GM12878 (cell line): Measurements from ENCODE around the gene STXBP4. TPM values are rescaled to one million over a fixed set of nuclear protein-coding genes. Genes with fewer than 3 reads are reported as not detected.

ENCODE experiments used
- ATAC-seq: fragments of 200-7000 bp; cut with Tn5 transposase; 3 replicates; pipeline ENCODE4 v1.9.1; 2020; ENCODE audit warnings: mild to moderate bottlenecking, moderate library complexity
- BruUV-seq: library from RNA; stranded (reverse); fragments of 400-500 nt; replicated peaks from 2 replicates; lab custom pipeline; 2021; lab: Mats Ljungman, UMichigan
- CTCF ChIA-PET: fragments of 300-600 bp; sonication (Branson Sonifier 250); formaldehyde crosslinking; extraction: SDS; loops from one replicate; lab custom pipeline; 2021; ENCODE audit warnings: inconsistent platforms; lab: Yijun Ruan, JAX
- POLR2A ChIA-PET: fragments of 350-600 bp; formaldehyde crosslinking; extraction: SDS; loops from one replicate; lab custom pipeline; 2021; ENCODE audit warnings: inconsistent platforms; lab: Charles Lee
- RAD21 ChIA-PET: fragments of 300-600 bp; sonication (Branson Sonifier 250); formaldehyde crosslinking; loops from one replicate; lab custom pipeline; 2023; ENCODE audit warnings: antibody characterized with exemption; ENCODE audit not compliant: unreplicated experiment; lab: Charles Lee
- SMC1A ChIA-PET: fragments of 300-600 bp; sonication (Branson Sonifier 250); formaldehyde crosslinking; loops from one replicate; lab custom pipeline; 2023; ENCODE audit not compliant: unreplicated experiment, uncharacterized antibody; lab: Charles Lee
- DNase-seq: peaks from one replicate; pipeline ENCODE4 v3.0.0-alpha.2; 2011; ENCODE audit warnings: low read depth, low spot score
- FAIRE-seq: peaks from 3 replicates; lab custom pipeline; 2011; peaks lifted over from hg19 to GRCh38; lab: Jason Lieb, UNC
- H2AFZ ChIP-seq: 2 replicates; pipeline ENCODE4 v1.6.0; 2011; ENCODE audit warnings: low read depth, low read length, control low read depth; ENCODE audit not compliant: control insufficient read depth
- H3K27ac ChIP-seq: 2 replicates; pipeline ENCODE4 v1.5.1; 2011; ENCODE audit warnings: control low read depth; ENCODE audit not compliant: control insufficient read depth, insufficient read depth
- H3K27me3 ChIP-seq, 2 experiments: replicated peaks in 1 of 2; 2 replicates each; pipeline versions ENCODE4 v1.6.0 to v1.6.1; 2011; ENCODE audit warnings: low read length in 1 of 2; ENCODE audit not compliant: control insufficient read depth in 2 of 2, insufficient read depth in 2 of 2
- H3K36me3 ChIP-seq, 2 experiments: 2 replicates each; pipeline ENCODE4 v1.5.1; 2011; ENCODE audit warnings: low read length in 1 of 2; ENCODE audit not compliant: control insufficient read depth in 2 of 2, insufficient read depth in 2 of 2
- H3K4me1 ChIP-seq: 2 replicates; pipeline ENCODE4 v1.6.1; 2011; ENCODE audit warnings: mild to moderate bottlenecking, low read length, moderate library complexity, mixed read lengths; ENCODE audit not compliant: control insufficient read depth, insufficient read depth
- H3K4me2 ChIP-seq: 2 replicates; pipeline ENCODE4 v1.6.0; 2011; ENCODE audit warnings: control low read depth; ENCODE audit not compliant: control insufficient read depth, insufficient read depth
- H3K4me3 ChIP-seq: fragments of 200-600 bp; sonication (generic); 2 replicates; pipeline ENCODE4 v1.5.1; 2016
- H3K79me2 ChIP-seq: 2 replicates; pipeline ENCODE4 v1.6.0; 2011; ENCODE audit warnings: low read length; ENCODE audit not compliant: control insufficient read depth, insufficient read depth
- H3K9ac ChIP-seq: 2 replicates; pipeline ENCODE4 v1.8.0; 2011; ENCODE audit warnings: low read length, control low read depth, mixed read lengths; ENCODE audit not compliant: control insufficient read depth, insufficient read depth
- H3K9me3 ChIP-seq: replicated peaks from 3 replicates; pipeline ENCODE4 v1.5.1; 2011; ENCODE audit warnings: mild to moderate bottlenecking, low read length; ENCODE audit not compliant: control insufficient read depth, insufficient read depth
- H4K20me1 ChIP-seq: 2 replicates; pipeline ENCODE4 v1.6.0; 2011; ENCODE audit not compliant: control insufficient read depth, insufficient read depth
- ATF7 ChIP-seq: fragments of 450-650 bp; IDR thresholded peaks from 2 replicates; pipeline ENCODE4 v1.6.1; 2016; ENCODE audit warnings: low read depth, mild to moderate bottlenecking
- BMI1 ChIP-seq: fragments of 450-650 bp; IDR thresholded peaks from 2 replicates; pipeline ENCODE4 v1.6.1; 2016; ENCODE audit warnings: mild to moderate bottlenecking, moderate library complexity, borderline replicate concordance
- HCFC1 ChIP-seq: fragments of 150-350 bp; IDR thresholded peaks from 2 replicates; pipeline ENCODE4 v1.6.1; 2014; ENCODE audit warnings: low read length
- HDGF ChIP-seq: fragments of 450-650 bp; IDR thresholded peaks from 2 replicates; pipeline ENCODE4 v1.6.1; 2016; ENCODE audit warnings: antibody characterized with exemption
- MEF2B ChIP-seq: fragments of 450-650 bp; IDR thresholded peaks from 2 replicates; pipeline ENCODE4 v1.6.1; 2018; ENCODE audit warnings: mild to moderate bottlenecking, moderate library complexity; ENCODE audit not compliant: partially characterized antibody, poor library complexity, severe bottlenecking
- MTA2 ChIP-seq: fragments of 450-650 bp; IDR thresholded peaks from 2 replicates; pipeline ENCODE4 v1.6.1; 2016; ENCODE audit warnings: low read depth, mild to moderate bottlenecking, moderate library complexity
- NFYA ChIP-seq: IDR thresholded peaks from 2 replicates; pipeline ENCODE4 v1.6.1; 2011; ENCODE audit warnings: low read depth, mild to moderate bottlenecking, low read length, improper control_type of control experiment, borderline replicate concordance
- PML ChIP-seq: IDR thresholded peaks from 2 replicates; pipeline ENCODE4 v1.6.1; 2012; ENCODE audit warnings: low read length, inconsistent platforms
- RFX5 ChIP-seq: IDR thresholded peaks from 2 replicates; pipeline ENCODE4 v1.6.1; 2011; ENCODE audit warnings: low read depth, low read length, improper control_type of control experiment
- ZNF207 ChIP-seq: fragments of 450-650 bp; IDR thresholded peaks from 2 replicates; pipeline ENCODE4 v1.6.1; 2014; ENCODE audit warnings: antibody characterized with exemption, mild to moderate bottlenecking, borderline replicate concordance
- WGBS: methylation state at CpG from one replicate; pipeline ENCODE4 v1.1.6; 2016; ENCODE audit warnings: low lambda C conversion rate; ENCODE audit not compliant: insufficient replicate concordance, insufficient coverage; ENCODE audit errors: missing lambda C conversion rate; 5-methylcytosine and 5-hydroxymethylcytosine counted together
- in situ Hi-C: fragments of 300-500 bp; cut with MboI; formaldehyde crosslinking; loops from 9 replicates; pipeline ENCODE4 v1.14.3; 2018; ENCODE audit warnings: mixed read lengths
- intact Hi-C: fragments of 100-400 bp; cut with micrococcal nuclease; formaldehyde crosslinking; loops from one replicate; pipeline ENCODE4 v1.14.2; 2022; ENCODE audit not compliant: unreplicated experiment
- polyA plus RNA-seq, 11 experiments: library from polyadenylated mRNA; depleted of rRNA in 4 of 11; unstranded in 6 of 11; stranded (reverse) in 5 of 11; fragments of >200 nt; fragmentation: Nextera tagmentation in 4 of 11; fragmentation: Illumina TruSeq in 1 of 11; extraction: Ambion mirVana in 4 of 11; extraction: Trizol in 1 of 11; gene quantifications; 1 replicate in 1 of 11; 2 replicates in 10 of 11; pipeline versions ENCODE4 v1.2.1 to v1.2.3, GENCODE V29; 2011 to 2016; ENCODE audit warnings: inconsistent platforms in 2 of 11, missing spikeins in 2 of 11, low read depth in 1 of 11
- total RNA-seq, 4 experiments: library from RNA; depleted of rRNA in 3 of 4; stranded (reverse); fragments of >200 nt in 3 of 4; fragmentation: Illumina TruSeq in 1 of 4; extraction: Trizol in 1 of 4; gene quantifications; 2 replicates each; pipeline versions ENCODE4 v1.2.1 to v1.2.3, GENCODE V29; 2013 to 2021
- TF ChIP-seq, protein P1 (sequence below): IDR thresholded peaks from 2 replicates; pipeline ENCODE4 v1.6.1; 2011; ENCODE audit warnings: low read depth, low read length, improper control_type of control experiment, borderline replicate concordance
- TF ChIP-seq, protein P2 (sequence below): IDR thresholded peaks from 2 replicates; pipeline ENCODE4 v1.6.1; 2011; ENCODE audit warnings: borderline replicate concordance, low read depth, mild to moderate bottlenecking, moderate library complexity, mixed read lengths, low read length; ENCODE audit not compliant: insufficient read depth; ENCODE audit errors: extremely low read length
- TF ChIP-seq, protein P3 (sequence below): fragments of 150-350 bp; IDR thresholded peaks from 2 replicates; pipeline ENCODE4 v1.6.1; 2014; ENCODE audit warnings: mild to moderate bottlenecking, low read depth, low read length

STXBP4 gene
- total and polyA plus RNA-seq, 10 of the 15 experiments (the other 5 are each of a cell fraction or from before 2014, with no cell fraction given) = 4.3 to 11.0 (median 6.7) TPM

DNA sequence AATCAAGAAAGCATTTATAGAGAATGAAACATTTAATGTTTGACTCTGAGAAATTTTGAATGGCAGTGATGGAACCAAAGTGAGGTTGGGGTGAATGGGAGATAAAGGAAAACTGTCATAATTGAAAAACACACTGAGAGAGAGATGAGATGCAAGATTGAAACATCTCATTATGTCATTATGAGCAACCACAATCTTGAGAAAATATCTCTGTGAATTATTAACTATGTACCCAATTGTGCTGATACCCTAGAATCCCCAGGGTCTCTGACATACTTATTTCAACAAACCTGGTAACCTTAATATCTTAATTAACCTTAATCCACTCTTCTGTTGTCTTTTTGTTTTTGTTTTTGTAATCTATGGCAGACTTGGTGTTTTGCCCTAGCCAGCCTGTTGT lies 152.7 kb downstream of the STXBP4 start:
- ChIA-PET SMC1A (interaction anchor here (0.7 to 1.9 kb wide), 5 partner anchors 13 to 31 kb away, joined by 3 to 7 read pairs (median 3); no protein-coding TSS in a partner anchor), POLR2A (no interaction called here)
- no peak for FAIRE-seq

DNA sequence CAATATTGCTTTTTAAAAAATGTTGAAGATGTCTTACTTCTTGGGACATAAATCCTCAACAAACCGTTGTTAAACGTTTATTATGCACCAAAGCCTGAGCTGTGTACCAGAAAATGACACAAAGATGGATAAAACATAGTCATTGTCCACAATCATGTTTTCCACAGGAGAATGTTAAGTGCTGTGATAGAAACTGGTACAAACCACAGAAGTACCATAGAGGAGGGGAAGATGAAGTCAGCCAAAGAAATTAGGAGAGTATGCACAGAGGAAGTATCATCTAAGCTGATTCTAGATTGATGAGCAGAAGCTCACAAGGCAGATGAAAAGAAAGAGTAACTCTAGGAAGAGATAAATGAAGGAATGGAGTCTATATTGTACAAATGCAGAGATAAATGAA lies 153.5 kb downstream of the STXBP4 start:
- no peaks in the 10 kb centered on the region for H4K20me1 ChIP-seq
- RAD21 ChIA-PET = no interaction called here
- CTCF ChIA-PET = interaction anchor here (0.5 kb wide), 1 partner anchor 297 kb away, joined by 3 read pairs; no protein-coding TSS in a partner anchor
- H3K27ac ChIP-seq = no peak overlapping the region
- no peak overlapping the region for H3K4me2 ChIP-seq
- SMC1A ChIA-PET = interaction anchor here (0.6 to 0.7 kb wide), 2 partner anchors 32 to 1149 kb away, joined by 3 read pairs; no protein-coding TSS in a partner anchor
- no peak for DNase-seq
- no peak overlapping the region for H3K9ac ChIP-seq
- H3K4me1 ChIP-seq = no peaks in the 10 kb centered on the region
- 57% methylated on average over 2 of the region's 2 CpGs for WGBS
- no peaks in the 10 kb centered on the region for H3K79me2 ChIP-seq
- no peak overlapping the region for H3K4me3 ChIP-seq
- ATAC-seq = peak; percentile 33; the same call in 1 of the 3 replicates
- no peak overlapping the region for H2AFZ ChIP-seq
- TF ChIP-seq PML = no peak
- TF ChIP-seq, protein P1, sequence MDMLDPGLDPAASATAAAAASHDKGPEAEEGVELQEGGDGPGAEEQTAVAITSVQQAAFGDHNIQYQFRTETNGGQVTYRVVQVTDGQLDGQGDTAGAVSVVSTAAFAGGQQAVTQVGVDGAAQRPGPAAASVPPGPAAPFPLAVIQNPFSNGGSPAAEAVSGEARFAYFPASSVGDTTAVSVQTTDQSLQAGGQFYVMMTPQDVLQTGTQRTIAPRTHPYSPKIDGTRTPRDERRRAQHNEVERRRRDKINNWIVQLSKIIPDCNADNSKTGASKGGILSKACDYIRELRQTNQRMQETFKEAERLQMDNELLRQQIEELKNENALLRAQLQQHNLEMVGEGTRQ = no peak
- TF ChIP-seq RFX5 = no peak
- TF ChIP-seq BMI1 = no peak
- no peak for TF ChIP-seq ZNF207
- TF ChIP-seq, protein P2, sequence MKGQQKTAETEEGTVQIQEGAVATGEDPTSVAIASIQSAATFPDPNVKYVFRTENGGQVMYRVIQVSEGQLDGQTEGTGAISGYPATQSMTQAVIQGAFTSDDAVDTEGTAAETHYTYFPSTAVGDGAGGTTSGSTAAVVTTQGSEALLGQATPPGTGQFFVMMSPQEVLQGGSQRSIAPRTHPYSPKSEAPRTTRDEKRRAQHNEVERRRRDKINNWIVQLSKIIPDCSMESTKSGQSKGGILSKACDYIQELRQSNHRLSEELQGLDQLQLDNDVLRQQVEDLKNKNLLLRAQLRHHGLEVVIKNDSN = no peak
- no peak for TF ChIP-seq NFYA
- no peak for TF ChIP-seq HCFC1
- TF ChIP-seq, protein P3, sequence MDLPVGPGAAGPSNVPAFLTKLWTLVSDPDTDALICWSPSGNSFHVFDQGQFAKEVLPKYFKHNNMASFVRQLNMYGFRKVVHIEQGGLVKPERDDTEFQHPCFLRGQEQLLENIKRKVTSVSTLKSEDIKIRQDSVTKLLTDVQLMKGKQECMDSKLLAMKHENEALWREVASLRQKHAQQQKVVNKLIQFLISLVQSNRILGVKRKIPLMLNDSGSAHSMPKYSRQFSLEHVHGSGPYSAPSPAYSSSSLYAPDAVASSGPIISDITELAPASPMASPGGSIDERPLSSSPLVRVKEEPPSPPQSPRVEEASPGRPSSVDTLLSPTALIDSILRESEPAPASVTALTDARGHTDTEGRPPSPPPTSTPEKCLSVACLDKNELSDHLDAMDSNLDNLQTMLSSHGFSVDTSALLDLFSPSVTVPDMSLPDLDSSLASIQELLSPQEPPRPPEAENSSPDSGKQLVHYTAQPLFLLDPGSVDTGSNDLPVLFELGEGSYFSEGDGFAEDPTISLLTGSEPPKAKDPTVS = no peak
- no peaks in the 10 kb centered on the region for H3K27me3 ChIP-seq
- BruUV-seq = no TSS peak
- POLR2A ChIA-PET = no interaction called here
- in situ Hi-C loops (no loop called here), intact Hi-C loops (no loop called here)
- H3K36me3 ChIP-seq = no peaks in the 10 kb centered on the region
- no peak for FAIRE-seq
- H3K9me3 ChIP-seq = no peaks in the 10 kb centered on the region

More for the DNA sequence above, 152.7 kb downstream of the STXBP4 start:
- H3K79me2 ChIP-seq = no peaks in the 10 kb centered on the region
- intact Hi-C loops (no loop called here), in situ Hi-C loops (no loop called here)
- H2AFZ ChIP-seq = no peak overlapping the region
- CTCF ChIA-PET = no interaction called here
- H3K4me3 ChIP-seq = no peak overlapping the region
- no peak overlapping the region for H3K27ac ChIP-seq
- no peaks in the 10 kb centered on the region for H4K20me1 ChIP-seq
- no peak overlapping the region for H3K9ac ChIP-seq
- RAD21 ChIA-PET = no interaction called here
- no TSS peak for BruUV-seq
- H3K36me3 ChIP-seq = no peaks in the 10 kb centered on the region
- no peak overlapping the region for H3K4me2 ChIP-seq
- H3K27me3 ChIP-seq = no peaks in the 10 kb centered on the region
- no peaks in the 10 kb centered on the region for H3K9me3 ChIP-seq
- H3K4me1 ChIP-seq = no peaks in the 10 kb centered on the region
- ATAC-seq = peak; percentile 77
- TF ChIP-seq MEF2B (peak; percentile 21), ATF7 (peak; percentile 61), MTA2 (peak; percentile 54), HDGF (no peak)
- TF ChIP-seq, all 136 proteins: peak for 3
- no peak for DNase-seq
